IMR-90 (cell line): ENCODE data around the gene PCYT1A. TPM values are rescaled to one million over a fixed set of nuclear protein-coding genes. Genes with fewer than 3 reads are reported as not detected.

Experiments used
- ATAC-seq: fragments of 200-7000 bp; cut with Tn5 transposase; 2 replicates; pipeline ENCODE4 v1.9.1; 2020; ENCODE audit warnings: low read depth, mild to moderate bottlenecking, moderate library complexity
- BruUV-seq: library from RNA; stranded (reverse); fragments of 400-500 nt; replicated peaks from 2 replicates; lab custom pipeline; 2021; lab: Mats Ljungman, UMichigan
- CTCF ChIA-PET: fragments of 300-600 bp; formaldehyde crosslinking; extraction: SDS; loops from one replicate; lab custom pipeline; 2021; ENCODE audit warnings: antibody characterized with exemption; lab: Yijun Ruan, JAX
- POLR2A ChIA-PET: fragments of 300-600 bp; sonication (Branson Sonifier 250); formaldehyde crosslinking; loops from one replicate; lab custom pipeline; 2022; ENCODE audit warnings: antibody characterized with exemption; ENCODE audit not compliant: unreplicated experiment; lab: Charles Lee
- DNase-seq: peaks from one replicate; pipeline ENCODE4 v3.0.0; 2013
- H2AFZ ChIP-seq: replicated peaks from 2 replicates; pipeline ENCODE3; 2013; ENCODE audit warnings: low read length, mild to moderate bottlenecking; ENCODE audit not compliant: poor library complexity
- H2AK5ac ChIP-seq: 2 replicates; pipeline ENCODE4 v1.6.1; 2013; ENCODE audit warnings: low read depth, low read length, inconsistent platforms
- H2AK9ac ChIP-seq: replicated peaks from 2 replicates; pipeline ENCODE3; 2013; ENCODE audit warnings: mild to moderate bottlenecking, low read depth, low read length, moderate library complexity; ENCODE audit not compliant: poor library complexity
- H2BK120ac ChIP-seq: 2 replicates; pipeline ENCODE4 v1.6.1; 2013; ENCODE audit warnings: low read depth, low read length, inconsistent platforms
- H2BK15ac ChIP-seq: 3 replicates; pipeline ENCODE4 v1.6.1; 2013; ENCODE audit warnings: low read depth, low read length, inconsistent platforms
- H2BK20ac ChIP-seq: 2 replicates; pipeline ENCODE4 v1.6.1; 2013; ENCODE audit warnings: low read depth, mild to moderate bottlenecking, inconsistent platforms, low read length, moderate library complexity
- H2BK5ac ChIP-seq: 2 replicates; pipeline ENCODE4 v1.6.1; 2013; ENCODE audit warnings: mild to moderate bottlenecking, low read depth, low read length, inconsistent platforms; ENCODE audit not compliant: poor library complexity, severe bottlenecking
- H3K14ac ChIP-seq: replicated peaks from 2 replicates; pipeline ENCODE4 v1.6.1; 2013; ENCODE audit warnings: low read depth, low read length, inconsistent platforms
- H3K18ac ChIP-seq: 2 replicates; pipeline ENCODE4 v1.6.1; 2013; ENCODE audit warnings: low read depth, low read length, control low read depth
- H3K23ac ChIP-seq: 2 replicates; pipeline ENCODE4 v1.6.1; 2013; ENCODE audit warnings: low read depth, low read length, inconsistent platforms
- H3K27ac ChIP-seq: 2 replicates; pipeline ENCODE4 v1.5.1; 2013; ENCODE audit warnings: mild to moderate bottlenecking, control low read depth, low read length; ENCODE audit not compliant: insufficient read depth
- H3K27me3 ChIP-seq: 2 replicates; pipeline ENCODE4 v1.6.1; 2013; ENCODE audit warnings: low read length; ENCODE audit not compliant: control insufficient read depth, insufficient read depth
- H3K36me3 ChIP-seq: 2 replicates; pipeline ENCODE4 v1.6.1; 2013; ENCODE audit warnings: low read length, mixed read lengths; ENCODE audit not compliant: control insufficient read depth, insufficient read depth
- H3K4ac ChIP-seq: 2 replicates; pipeline ENCODE4 v1.6.1; 2013; ENCODE audit warnings: low read depth, low read length, inconsistent platforms
- H3K4me1 ChIP-seq: 2 replicates; pipeline ENCODE4 v1.6.1; 2013; ENCODE audit warnings: low read length, mixed read lengths; ENCODE audit not compliant: control insufficient read depth, insufficient read depth
- H3K4me2 ChIP-seq: 2 replicates; pipeline ENCODE4 v1.6.1; 2013; ENCODE audit warnings: low read depth, mild to moderate bottlenecking, control low read depth, low read length, moderate library complexity
- H3K4me3 ChIP-seq: 2 replicates; pipeline ENCODE4 v1.5.1; 2013; ENCODE audit warnings: low read depth, mild to moderate bottlenecking, control low read depth, low read length, moderate library complexity; ENCODE audit not compliant: insufficient read depth
- H3K56ac ChIP-seq: 2 replicates; pipeline ENCODE4 v1.6.1; 2013; ENCODE audit warnings: low read length, inconsistent platforms; ENCODE audit not compliant: insufficient read depth; ENCODE audit errors: extremely low read depth
- H3K79me1 ChIP-seq, 2 experiments: 2 replicates each; pipeline ENCODE4 v1.6.1; 2013; ENCODE audit warnings: low read length in 2 of 2, inconsistent platforms in 1 of 2, low read depth in 1 of 2
- H3K9ac ChIP-seq: 2 replicates; pipeline ENCODE4 v1.6.1; 2013; ENCODE audit warnings: low read depth, low read length, control low read depth
- H3K9me1 ChIP-seq: 2 replicates; pipeline ENCODE4 v1.6.1; 2013; ENCODE audit warnings: low read length, inconsistent platforms; ENCODE audit not compliant: insufficient read depth
- H3K9me3 ChIP-seq: 2 replicates; pipeline ENCODE4 v1.6.1; 2013; ENCODE audit warnings: low read length; ENCODE audit not compliant: control insufficient read depth, insufficient read depth
- H4K20me1 ChIP-seq: 2 replicates; pipeline ENCODE4 v1.6.1; 2013; ENCODE audit warnings: low read length, inconsistent platforms; ENCODE audit not compliant: insufficient read depth
- H4K5ac ChIP-seq: 2 replicates; pipeline ENCODE4 v1.6.1; 2013; ENCODE audit warnings: mild to moderate bottlenecking, low read depth, low read length, control low read depth
- H4K8ac ChIP-seq, 2 experiments: 2 replicates each; pipeline ENCODE4 v1.6.1; 2013; ENCODE audit warnings: low read depth in 2 of 2, low read length in 2 of 2, control low read depth in 1 of 2, inconsistent platforms in 1 of 2
- H4K91ac ChIP-seq: 2 replicates; pipeline ENCODE4 v1.6.1; 2013; ENCODE audit warnings: low read depth, low read length, inconsistent platforms; ENCODE audit not compliant: insufficient read depth
- BHLHE40 ChIP-seq: fragments of 150-350 bp; IDR thresholded peaks from 2 replicates; pipeline ENCODE4 v1.6.1; 2016; ENCODE audit warnings: mild to moderate bottlenecking, low read depth, low read length
- CEBPB ChIP-seq: IDR thresholded peaks from 2 replicates; pipeline ENCODE4 v1.6.1; 2012; ENCODE audit warnings: low read depth, low read length, improper control_type of control experiment
- CHD1 ChIP-seq: IDR thresholded peaks from 2 replicates; pipeline ENCODE4 v1.6.1; 2012; ENCODE audit warnings: low read depth, low read length, improper control_type of control experiment
- ELK1 ChIP-seq: fragments of 150-350 bp; IDR thresholded peaks from 2 replicates; pipeline ENCODE4 v1.6.1; 2016; ENCODE audit warnings: low read depth, mild to moderate bottlenecking, low read length, moderate library complexity, borderline replicate concordance
- FOS ChIP-seq: fragments of 150-350 bp; IDR thresholded peaks from 2 replicates; pipeline ENCODE4 v1.6.1; 2016; ENCODE audit warnings: low read depth, low read length
- MAFK ChIP-seq: IDR thresholded peaks from 2 replicates; pipeline ENCODE4 v1.6.1; 2012; ENCODE audit warnings: low read depth, low read length, improper control_type of control experiment
- MAZ ChIP-seq: IDR thresholded peaks from 2 replicates; pipeline ENCODE4 v1.6.1; 2012; ENCODE audit warnings: low read depth, mild to moderate bottlenecking, low read length, improper control_type of control experiment, moderate library complexity, borderline replicate concordance
- MXI1 ChIP-seq: IDR thresholded peaks from 2 replicates; pipeline ENCODE4 v1.6.1; 2012; ENCODE audit warnings: low read depth, mild to moderate bottlenecking, low read length, moderate library complexity, borderline replicate concordance
- NFE2L2 ChIP-seq: fragments of 150-350 bp; IDR thresholded peaks from 2 replicates; pipeline ENCODE4 v1.6.1; 2016; ENCODE audit warnings: low read depth, mild to moderate bottlenecking, low read length
- POLR2A ChIP-seq: IDR thresholded peaks from 2 replicates; pipeline ENCODE4 v1.6.1; 2012; ENCODE audit warnings: mild to moderate bottlenecking, low read depth, low read length
- RAD21 ChIP-seq: IDR thresholded peaks from 2 replicates; pipeline ENCODE4 v1.6.1; 2012; ENCODE audit warnings: low read length, improper control_type of control experiment
- RCOR1 ChIP-seq: IDR thresholded peaks from 2 replicates; pipeline ENCODE4 v1.6.1; 2012; ENCODE audit warnings: mild to moderate bottlenecking, low read length, improper control_type of control experiment; ENCODE audit not compliant: insufficient replicate concordance
- RFX5 ChIP-seq: IDR thresholded peaks from 2 replicates; pipeline ENCODE4 v1.8.0; 2012; ENCODE audit warnings: low read depth, mild to moderate bottlenecking, low read length, moderate library complexity
- SMC3 ChIP-seq: fragments of 150-350 bp; IDR thresholded peaks from 2 replicates; pipeline ENCODE4 v1.6.1; 2016; ENCODE audit warnings: low read depth, mild to moderate bottlenecking, antibody characterized with exemption, low read length, moderate library complexity
- USF2 ChIP-seq: fragments of 150-350 bp; IDR thresholded peaks from 2 replicates; pipeline ENCODE4 v1.6.1; 2017; ENCODE audit warnings: mild to moderate bottlenecking, antibody characterized with exemption, low read length, low read depth
- WGBS, 2 experiments: methylation state at CpG; one replicate each; pipeline versions ENCODE4 v1.1.5 to v1.1.7; 2013; ENCODE audit warnings: missing lambda C conversion rate in 2 of 2; ENCODE audit not compliant: insufficient read length in 1 of 2; ENCODE audit errors: extremely low coverage in 2 of 2; 5-methylcytosine and 5-hydroxymethylcytosine counted together
- dilution Hi-C: fragments of 300-500 bp; cut with HindIII; formaldehyde crosslinking; loops from one replicate; pipeline ENCODE4 v1.14.3; 2018; ENCODE audit warnings: low sequenced_read_pairs; ENCODE audit not compliant: unreplicated experiment
- in situ Hi-C: fragments of 300-500 bp; cut with MboI; formaldehyde crosslinking; loops from 3 replicates; pipeline ENCODE4 v1.14.3; 2019; ENCODE audit warnings: low sequenced_read_pairs, inconsistent platforms, mixed read lengths
- intact Hi-C: fragments of 100-400 bp; cut with micrococcal nuclease; formaldehyde crosslinking; loops from 2 replicates; pipeline ENCODE4 v1.10.0; 2022
- polyA plus RNA-seq, 3 experiments: library from polyadenylated mRNA; depleted of rRNA; stranded (reverse); fragments of >200 nt; gene quantifications; 2 replicates each; pipeline ENCODE4 v1.2.3, GENCODE V29; 2012; ENCODE audit warnings: low replicate concordance in 1 of 3
- total RNA-seq: library from RNA; depleted of rRNA; stranded (reverse); fragments of >200 nt; gene quantifications from 2 replicates; pipeline ENCODE4 v1.2.3, GENCODE V29; 2012
- TF ChIP-seq, protein P1 (sequence below): conservative IDR thresholded peaks from 2 replicates; pipeline ENCODE4 v1.5.1; 2012; ENCODE audit warnings: mild to moderate bottlenecking, low read depth, low read length, improper control_type of control experiment

Gene PCYT1A
- total and polyA plus RNA-seq, 2 of the 4 experiments (the other 2 are of a cell fraction) = 62.8 to 127 TPM

- H3K4me3 ChIP-seq = no peak overlapping the region
- no peak overlapping the region for H3K14ac ChIP-seq
- whole genome bisulfite sequencing, 2 experiments = no CpG with 5 or more reads among the region's 1 CpG
- BruUV-seq = no TSS peak
- dilution Hi-C loops = no loop called here
- peaks cover 19 to 29% of the 10 kb centered on the region in 2 experiments for H3K79me1 ChIP-seq
- no peak overlapping the region for H3K4me2 ChIP-seq
- intact Hi-C loops = loop anchor here (10.0 kb wide), 1 partner anchor 429 kb away; no protein-coding TSS in a partner anchor
- no peak overlapping the region for H3K56ac ChIP-seq
- H3K18ac ChIP-seq = no peak overlapping the region
- TF ChIP-seq RFX5 (no peak), MAFK (no peak), POLR2A (no peak), MAZ (no peak), RCOR1 (no peak), BHLHE40 (no peak), MXI1 (no peak), NFE2L2 (no peak), RAD21 (no peak), ELK1 (no peak), USF2 (no peak), CHD1 (no peak), FOS (no peak), SMC3 (no peak), CEBPB (no peak)
- TF ChIP-seq, protein P1, sequence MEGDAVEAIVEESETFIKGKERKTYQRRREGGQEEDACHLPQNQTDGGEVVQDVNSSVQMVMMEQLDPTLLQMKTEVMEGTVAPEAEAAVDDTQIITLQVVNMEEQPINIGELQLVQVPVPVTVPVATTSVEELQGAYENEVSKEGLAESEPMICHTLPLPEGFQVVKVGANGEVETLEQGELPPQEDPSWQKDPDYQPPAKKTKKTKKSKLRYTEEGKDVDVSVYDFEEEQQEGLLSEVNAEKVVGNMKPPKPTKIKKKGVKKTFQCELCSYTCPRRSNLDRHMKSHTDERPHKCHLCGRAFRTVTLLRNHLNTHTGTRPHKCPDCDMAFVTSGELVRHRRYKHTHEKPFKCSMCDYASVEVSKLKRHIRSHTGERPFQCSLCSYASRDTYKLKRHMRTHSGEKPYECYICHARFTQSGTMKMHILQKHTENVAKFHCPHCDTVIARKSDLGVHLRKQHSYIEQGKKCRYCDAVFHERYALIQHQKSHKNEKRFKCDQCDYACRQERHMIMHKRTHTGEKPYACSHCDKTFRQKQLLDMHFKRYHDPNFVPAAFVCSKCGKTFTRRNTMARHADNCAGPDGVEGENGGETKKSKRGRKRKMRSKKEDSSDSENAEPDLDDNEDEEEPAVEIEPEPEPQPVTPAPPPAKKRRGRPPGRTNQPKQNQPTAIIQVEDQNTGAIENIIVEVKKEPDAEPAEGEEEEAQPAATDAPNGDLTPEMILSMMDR = no peak
- no peak overlapping the region for H3K27ac ChIP-seq
- ChIA-PET CTCF (no interaction called here), POLR2A (no interaction called here)
- peaks cover 17% of the 10 kb centered on the region for H3K36me3 ChIP-seq
- no peak for ATAC-seq
- no peak overlapping the region for H2BK20ac ChIP-seq
- H2BK15ac ChIP-seq = no peak overlapping the region
- no peak overlapping the region for H4K8ac ChIP-seq
- in situ Hi-C loops = loop anchor here (5.0 kb wide), 1 partner anchor 267 kb away; no protein-coding TSS in a partner anchor
- no peaks in the 10 kb centered on the region for H3K27me3 ChIP-seq
- no peak overlapping the region for H2BK5ac ChIP-seq
- no peak overlapping the region for H2AFZ ChIP-seq
- H4K20me1 ChIP-seq = peaks cover 3% of the 10 kb centered on the region
- no peak overlapping the region for H2BK120ac ChIP-seq
- H4K5ac ChIP-seq = no peak overlapping the region
- no peak overlapping the region for H3K4ac ChIP-seq
- H2AK5ac ChIP-seq = no peak overlapping the region
- no peaks in the 10 kb centered on the region for H3K9me3 ChIP-seq
- H3K9me1 ChIP-seq = no peaks in the 10 kb centered on the region
- H2AK9ac ChIP-seq = no peak overlapping the region
- no peak overlapping the region for H3K23ac ChIP-seq
- H4K91ac ChIP-seq = no peak overlapping the region
- H3K4me1 ChIP-seq = no peaks in the 10 kb centered on the region
- H3K9ac ChIP-seq = no peak overlapping the region
- no peak for DNase-seq
Observed at GRCh38 chr3:196255776-196256175, 31.8 kb downstream of the PCYT1A start.
